ENCODE data around the gene PUS1. TPM values are rescaled to one million over a fixed set of nuclear protein-coding genes. Genes with fewer than 3 reads are reported as not detected.

The PUS1 gene
- total and polyA plus RNA-seq, 9 of the 15 experiments (the other 6 are each of a cell fraction or from before 2014, with no cell fraction given): 1.9 to 90.8 (median 30.0) TPM

GRCh38 chr12:131896080-131896810 is 32.8 kb upstream of the PUS1 start (continued):
- TF ChIP-seq HOMEZ (CRISPR knock-in tag; IDR thresholded peaks at IDR 0.05): no peak
- no peak for TF ChIP-seq HMG20B (CRISPR knock-in tag; IDR thresholded peaks at IDR 0.05)
- TF ChIP-seq ZBTB34 (CRISPR knock-in tag; IDR thresholded peaks at IDR 0.05): no peak
- TF ChIP-seq RNF2 (IDR thresholded peaks at IDR 0.05): no peak
- TF ChIP-seq ZNF507 (tag; conservative IDR thresholded peaks at IDR 0.05): no peak
- no peak for TF ChIP-seq RNF219 (CRISPR knock-in tag; IDR thresholded peaks at IDR 0.05)
- TF ChIP-seq ZNF696 (CRISPR knock-in tag; conservative IDR thresholded peaks at IDR 0.05): no peak
- TF ChIP-seq REST (IDR thresholded peaks at IDR 0.05; ENCODE audit: borderline replicate concordance): peak; percentile 68
- TF ChIP-seq REST (CRISPR knock-in tag; IDR thresholded peaks at IDR 0.05; ENCODE audit: low read depth): no peak
- TF ChIP-seq SNAPC5 (CRISPR knock-in tag; IDR thresholded peaks at IDR 0.05): no peak
- no peak for TF ChIP-seq ZBTB8A (IDR thresholded peaks at IDR 0.05; ENCODE audit: partially characterized antibody)
- no peak for TF ChIP-seq XRCC4 (IDR thresholded peaks at IDR 0.05; ENCODE audit: extremely low read depth, insufficient read depth, insufficient read length)
